Smooth muscle cell (in vitro differentiated cells): ENCODE data around the gene SEMA3D. TPM values are rescaled to one million over a fixed set of nuclear protein-coding genes. Genes with fewer than 3 reads are reported as not detected.

ENCODE experiments used
- DNase-seq: peaks from one replicate; lab custom pipeline; 2025; ENCODE audit not compliant: unreplicated experiment; lab: John Stamatoyannopoulos, UW
- H2AFZ ChIP-seq: fragments of 200-600 bp; sonication (generic); 2 replicates; pipeline ENCODE4 v1.6.0; 2016; ENCODE audit warnings: antibody characterized with exemption, low read depth, mild to moderate bottlenecking
- H3F3A ChIP-seq: fragments of 200-600 bp; sonication (generic); 2 replicates; pipeline ENCODE4 v1.6.0; 2017; ENCODE audit warnings: antibody characterized with exemption, low read depth
- H3K27ac ChIP-seq: fragments of 200-600 bp; sonication (generic); 2 replicates; pipeline ENCODE4 v1.5.1; 2016; ENCODE audit warnings: low read depth, mild to moderate bottlenecking
- H3K27me3 ChIP-seq: fragments of 200-600 bp; sonication (generic); 2 replicates; pipeline ENCODE4 v1.6.1; 2016; ENCODE audit warnings: low read depth, mild to moderate bottlenecking
- H3K36me3 ChIP-seq: fragments of 200-600 bp; sonication (generic); 2 replicates; pipeline ENCODE4 v1.5.1; 2016; ENCODE audit warnings: low read depth
- H3K4me1 ChIP-seq: fragments of 200-600 bp; sonication (generic); 2 replicates; pipeline ENCODE4 v1.5.1; 2016; ENCODE audit warnings: low read depth
- H3K4me2 ChIP-seq: fragments of 200-600 bp; sonication (generic); 2 replicates; pipeline ENCODE4 v1.6.0; 2016; ENCODE audit warnings: mild to moderate bottlenecking
- H3K4me3 ChIP-seq: fragments of 200-600 bp; sonication (generic); 2 replicates; pipeline ENCODE4 v1.5.1; 2016; ENCODE audit warnings: mild to moderate bottlenecking
- H3K79me2 ChIP-seq: fragments of 200-600 bp; sonication (generic); 2 replicates; pipeline ENCODE4 v1.6.0; 2016; ENCODE audit warnings: low read depth, mild to moderate bottlenecking
- H3K9ac ChIP-seq: fragments of 200-600 bp; sonication (generic); 2 replicates; pipeline ENCODE4 v1.6.0; 2016; ENCODE audit warnings: low read depth
- H3K9me3 ChIP-seq: fragments of 200-600 bp; sonication (generic); replicated peaks from 2 replicates; pipeline ENCODE4 v1.5.1; 2016; ENCODE audit warnings: low read depth
- H4K20me1 ChIP-seq: fragments of 200-600 bp; sonication (generic); 2 replicates; pipeline ENCODE4 v1.6.0; 2016; ENCODE audit warnings: low read depth
- CTCF ChIP-seq: fragments of 200-600 bp; sonication (generic); IDR thresholded peaks from 2 replicates; pipeline ENCODE4 v1.5.1; 2017; ENCODE audit warnings: borderline replicate concordance, mild to moderate bottlenecking, antibody characterized with exemption; ENCODE audit not compliant: insufficient read depth, poor library complexity, severe bottlenecking
- WGBS: methylation state at CpG from one replicate; pipeline ENCODE4 v1.1.7; 2016; ENCODE audit warnings: low lambda C conversion rate; 5-methylcytosine and 5-hydroxymethylcytosine counted together
- polyA plus RNA-seq: library from polyadenylated mRNA; unstranded; fragments of >200 nt; fragmentation: Nextera tagmentation; extraction: Ambion mirVana; gene quantifications from 2 replicates; pipeline ENCODE4 v1.2.1, GENCODE V29; 2016
- total RNA-seq: library from RNA; depleted of rRNA; stranded (reverse); fragments of >200 nt; gene quantifications from 2 replicates; pipeline ENCODE4 v1.2.3, GENCODE V29; 2014

The SEMA3D gene
- total and polyA plus RNA-seq, 2 experiments from 2014 or later = 9.8 to 106 TPM

GRCh38 chr7:85221796-85222195, 34.9 kb upstream of the SEMA3D start:
- Histone ChIP-seq H3K4me3 (no peak overlapping the region), H3K27ac (no peak overlapping the region), H2AFZ (no peak overlapping the region), H3K4me1 (no peaks in the 10 kb centered on the region), H3K9ac (no peak overlapping the region), H3F3A (no peaks in the 10 kb centered on the region), H3K4me2 (no peak overlapping the region), H3K79me2 (no peaks in the 10 kb centered on the region), H3K9me3 (no peaks in the 10 kb centered on the region), H3K27me3 (no peaks in the 10 kb centered on the region), H4K20me1 (no peaks in the 10 kb centered on the region), H3K36me3 (no peaks in the 10 kb centered on the region)
- no peak for TF ChIP-seq CTCF
- no peak for DNase-seq

- Histone ChIP-seq H3K36me3 (no peaks in the 10 kb centered on the region), H3F3A (no peaks in the 10 kb centered on the region), H3K27ac (no peak overlapping the region), H3K27me3 (no peaks in the 10 kb centered on the region), H4K20me1 (no peaks in the 10 kb centered on the region), H3K79me2 (no peaks in the 10 kb centered on the region), H2AFZ (no peak overlapping the region), H3K9me3 (no peaks in the 10 kb centered on the region), H3K4me3 (no peak overlapping the region), H3K9ac (no peak overlapping the region), H3K4me1 (no peaks in the 10 kb centered on the region), H3K4me2 (no peak overlapping the region)
- TF ChIP-seq CTCF = no peak
- DNase-seq = no peak
These were observed 33.8 kb upstream of the SEMA3D start for GRCh38 chr7:85220651-85221050.

GRCh38 chr7:85220023-85220422, 33.2 kb upstream of the SEMA3D start:
- no peak for TF ChIP-seq CTCF
- WGBS = 100% methylated on average over 2 of the region's 2 CpGs

GRCh38 chr7:85217085-85217484, 30.2 kb upstream of the SEMA3D start:
- Histone ChIP-seq H3K4me3 (no peak overlapping the region), H3K27ac (no peak overlapping the region), H3K9me3 (no peaks in the 10 kb centered on the region), H3K9ac (no peak overlapping the region), H3K79me2 (no peaks in the 10 kb centered on the region), H3K27me3 (no peaks in the 10 kb centered on the region), H4K20me1 (no peaks in the 10 kb centered on the region), H3F3A (no peaks in the 10 kb centered on the region), H3K36me3 (no peaks in the 10 kb centered on the region), H2AFZ (no peak overlapping the region), H3K4me2 (no peak overlapping the region), H3K4me1 (no peaks in the 10 kb centered on the region)
- no peak for DNase-seq
- 99% methylated on average over 2 of the region's 2 CpGs for WGBS
- no peak for TF ChIP-seq CTCF

More at GRCh38 chr7:85220023-85220422, 33.2 kb upstream of the SEMA3D start:
- no peak overlapping the region for H3K9ac ChIP-seq
- no peak overlapping the region for H3K27ac ChIP-seq
- H3K4me3 ChIP-seq = no peak overlapping the region
- no peak overlapping the region for H2AFZ ChIP-seq
- no peaks in the 10 kb centered on the region for H3K9me3 ChIP-seq
- H4K20me1 ChIP-seq = no peaks in the 10 kb centered on the region
- no peak for DNase-seq
- no peaks in the 10 kb centered on the region for H3K4me1 ChIP-seq
- H3K36me3 ChIP-seq = no peaks in the 10 kb centered on the region
- no peaks in the 10 kb centered on the region for H3K79me2 ChIP-seq
- H3K4me2 ChIP-seq = no peak overlapping the region
- no peaks in the 10 kb centered on the region for H3K27me3 ChIP-seq
- no peaks in the 10 kb centered on the region for H3F3A ChIP-seq
